CD4-positive, alpha-beta T cell (primary cell): Measurements from ENCODE around the gene TUBB6. TPM values are rescaled to one million over a fixed set of nuclear protein-coding genes. Genes with fewer than 3 reads are reported as not detected.

ENCODE experiments used
- ATAC-seq: fragments of 200-7000 bp; cut with Tn5 transposase; one replicate; pipeline ENCODE4 v1.10.0; 2022; ENCODE audit warnings: mild to moderate bottlenecking; ENCODE audit not compliant: poor library complexity
- CTCF ChIA-PET: fragments of 350-600 bp; sonication (Branson Sonifier 250); formaldehyde crosslinking; loops from one replicate; lab custom pipeline; 2021; ENCODE audit warnings: antibody characterized with exemption, inconsistent platforms; lab: Charles Lee
- POLR2A ChIA-PET: fragments of 350-600 bp; sonication (Branson Sonifier 250); formaldehyde crosslinking; loops from one replicate; lab custom pipeline; 2021; ENCODE audit warnings: antibody characterized with exemption, inconsistent platforms; lab: Charles Lee
- DNase-seq, 14 experiments: peaks; one replicate each; pipeline ENCODE4 v3.0.0-alpha.2; 2013 to 2020; ENCODE audit warnings: mixed read lengths in 2 of 14
- H3K27ac ChIP-seq, 2 donors: one replicate each; pipeline versions ENCODE4 v1.5.1 to v1.7.0; 2013; ENCODE audit warnings: low read length in 2 of 2, low read depth in 1 of 2, mild to moderate bottlenecking in 1 of 2
- H3K27me3 ChIP-seq, 2 experiments: 1 replicate in 1 of 2; 2 replicates in 1 of 2; pipeline versions ENCODE4 v1.6.1 to v1.7.0; 2013; ENCODE audit warnings: low read length in 2 of 2, control low read depth in 1 of 2, mild to moderate bottlenecking in 1 of 2, moderate library complexity in 1 of 2; ENCODE audit not compliant: insufficient read depth in 2 of 2, control insufficient read depth in 1 of 2
- H3K36me3 ChIP-seq: one replicate; pipeline ENCODE4 v1.6.1; 2013; ENCODE audit warnings: low read length, control low read depth; ENCODE audit not compliant: insufficient read depth
- H3K4me1 ChIP-seq: one replicate; pipeline ENCODE4 v1.6.1; 2013; ENCODE audit warnings: low read length, control low read depth; ENCODE audit not compliant: insufficient read depth
- H3K4me3 ChIP-seq: one replicate; pipeline ENCODE4 v1.5.1; 2013; ENCODE audit warnings: mild to moderate bottlenecking, low read length, moderate library complexity
- H3K9me3 ChIP-seq, 2 experiments: 1 replicate in 1 of 2; 2 replicates in 1 of 2; pipeline versions ENCODE4 v1.6.1 to v1.7.0; 2013; ENCODE audit warnings: low read length in 2 of 2, mild to moderate bottlenecking in 2 of 2, control low read depth in 1 of 2, moderate library complexity in 1 of 2; ENCODE audit not compliant: control insufficient read depth in 1 of 2, insufficient read depth in 1 of 2
- H3K27ac Mint-ChIP-seq: one replicate; pipeline ENCODE4 v1.8.0; 2020; ENCODE audit warnings: mixed read lengths
- H3K27me3 Mint-ChIP-seq: one replicate; pipeline ENCODE4 v1.8.0; 2021; ENCODE audit warnings: mixed read lengths
- H3K36me3 Mint-ChIP-seq: one replicate; pipeline ENCODE4 v1.8.0; 2021; ENCODE audit warnings: low read depth, mixed read lengths
- H3K4me1 Mint-ChIP-seq: one replicate; pipeline ENCODE4 v1.8.0; 2021; ENCODE audit warnings: low read depth, mixed read lengths
- H3K4me3 Mint-ChIP-seq: one replicate; pipeline ENCODE4 v1.8.0; 2020; ENCODE audit warnings: mild to moderate bottlenecking, mixed read lengths
- H3K9me3 Mint-ChIP-seq: one replicate; pipeline ENCODE4 v1.8.0; 2020; ENCODE audit warnings: mixed read lengths
- CTCF ChIP-seq: fragments of 200-600 bp; IDR thresholded peaks from one replicate; pipeline ENCODE4 v1.8.0; 2022; ENCODE audit warnings: antibody characterized with exemption, mild to moderate bottlenecking
- intact Hi-C, 2 experiments: fragments of 100-400 bp; cut with DNase I in 1 of 2; cut with micrococcal nuclease in 1 of 2; formaldehyde crosslinking; loops; one replicate each; pipeline versions ENCODE4 v1.15.1 to v1.9.0; 2023 to 2025; cut with DNase I, micrococcal nuclease
- total RNA-seq, 174 experiments: library from RNA in 2 of 174; stranded (reverse) in 2 of 174; gene quantifications; one replicate each; pipeline ENCODE4 v1.2.3 and lab custom pipeline; 2021 to 2026

TUBB6 gene
- total RNA-seq, 2 experiments from 2014 or later: 0.88 to 0.98 TPM

GRCh38 chr18:12315911-12316310 lies 7.9 kb downstream of the TUBB6 start:
- ATAC-seq: no peak

GRCh38 chr18:12317664-12318333 lies 9.8 kb downstream of the TUBB6 start:
- no peak for ATAC-seq
- no peaks in the 10 kb centered on the region for H3K36me3 ChIP-seq
- no peaks in the 10 kb centered on the region for H3K27me3 ChIP-seq
- intact Hi-C loops: no loop called here
- TF ChIP-seq CTCF: no peak
- H3K4me1 ChIP-seq: no peaks in the 10 kb centered on the region
- POLR2A ChIA-PET: no interaction called here
- Mint-ChIP-seq H3K4me1 (no peaks in the 10 kb centered on the region), H3K9me3 (no peaks in the 10 kb centered on the region), H3K4me3 (no peak overlapping the region), H3K36me3 (peaks cover 7% of the 10 kb centered on the region), H3K27me3 (peaks cover 9% of the 10 kb centered on the region), H3K27ac (no peak overlapping the region)
- peaks cover 0 to 1% of the 10 kb centered on the region in 2 experiments for H3K9me3 ChIP-seq
- DNase-seq: peak in 2 of 14 experiments; percentile 17 to 37
- no peak overlapping the region for H3K27ac ChIP-seq
- H3K4me3 ChIP-seq: no peak overlapping the region
- CTCF ChIA-PET: interaction anchor here (1.5 kb wide), 1 partner anchor 10 kb away, joined by 5 read pairs; no protein-coding TSS in a partner anchor

More at GRCh38 chr18:12315911-12316310, 7.9 kb downstream of the TUBB6 start:
- H3K36me3 ChIP-seq: no peaks in the 10 kb centered on the region
- ChIA-PET POLR2A (no interaction called here), CTCF (no interaction called here)
- Mint-ChIP-seq H3K4me3 (no peak overlapping the region), H3K4me1 (no peaks in the 10 kb centered on the region), H3K27ac (no peak overlapping the region), H3K27me3 (peaks cover 19% of the 10 kb centered on the region), H3K9me3 (peaks cover 3% of the 10 kb centered on the region), H3K36me3 (peaks cover 6% of the 10 kb centered on the region)
- intact Hi-C loops: no loop called here
- no peak for TF ChIP-seq CTCF
- no peak overlapping the region for H3K27ac ChIP-seq
- H3K27me3 ChIP-seq: peaks cover under 1 to 7% of the 10 kb centered on the region in 2 experiments
- no peak for DNase-seq
- H3K4me3 ChIP-seq: no peak overlapping the region
- H3K4me1 ChIP-seq: no peaks in the 10 kb centered on the region
- peaks cover 0 to 12% of the 10 kb centered on the region in 2 experiments for H3K9me3 ChIP-seq

GRCh38 chr18:12318334-12318697 lies 10.3 kb downstream of the TUBB6 start:
- POLR2A ChIA-PET: no interaction called here
- H3K4me3 ChIP-seq: no peak overlapping the region
- H3K9me3 Mint-ChIP-seq: no peaks in the 10 kb centered on the region

More at GRCh38 chr18:12318334-12318697, 10.3 kb downstream of the TUBB6 start:
- H3K27ac ChIP-seq: no peak overlapping the region
- Mint-ChIP-seq H3K36me3 (peaks cover 11% of the 10 kb centered on the region), H3K4me3 (no peak overlapping the region), H3K27ac (no peak overlapping the region), H3K27me3 (peaks cover 5% of the 10 kb centered on the region), H3K4me1 (no peaks in the 10 kb centered on the region)
- H3K27me3 ChIP-seq: no peaks in the 10 kb centered on the region
- no peaks in the 10 kb centered on the region for H3K9me3 ChIP-seq
- ATAC-seq (no peak), DNase-seq (no peak)
- CTCF ChIA-PET: interaction anchor here (1.5 kb wide), 1 partner anchor 10 kb away, joined by 5 read pairs; no protein-coding TSS in a partner anchor
- intact Hi-C loops: no loop called here
- TF ChIP-seq CTCF: no peak
- no peaks in the 10 kb centered on the region for H3K4me1 ChIP-seq
- H3K36me3 ChIP-seq: no peaks in the 10 kb centered on the region
